GM23338 (cell line): ENCODE measurements around the gene CACNA2D3. TPM values are rescaled to one million over a fixed set of nuclear protein-coding genes. Genes with fewer than 3 reads are reported as not detected.

Source experiments
- ATAC-seq: fragments of 200-7000 bp; cut with Tn5 transposase; 3 replicates; pipeline ENCODE4 v1.9.1; 2020
- DNase-seq: peaks from one replicate; pipeline ENCODE4 v3.0.0-alpha.2; 2015; ENCODE audit warnings: low spot score
- H2AFZ ChIP-seq: fragments of 200-600 bp; sonication (generic); 2 replicates; pipeline ENCODE4 v1.8.0; 2016; ENCODE audit warnings: antibody characterized with exemption, mild to moderate bottlenecking, moderate library complexity
- H3F3A ChIP-seq: fragments of 200-600 bp; sonication (generic); replicated peaks from 2 replicates; pipeline ENCODE4 v1.8.0; 2017; ENCODE audit warnings: antibody characterized with exemption, mixed run types, low read depth
- H3K27ac ChIP-seq: fragments of 200-600 bp; sonication (generic); 2 replicates; pipeline ENCODE4 v1.6.1; 2016; ENCODE audit warnings: low read depth
- H3K27me3 ChIP-seq: fragments of 200-600 bp; sonication (generic); 2 replicates; pipeline ENCODE4 v1.8.0; 2016; ENCODE audit warnings: mild to moderate bottlenecking, mixed run types, moderate library complexity; ENCODE audit not compliant: insufficient read depth
- H3K36me3 ChIP-seq: fragments of 200-600 bp; sonication (generic); 2 replicates; pipeline ENCODE4 v1.8.0; 2016; ENCODE audit warnings: mild to moderate bottlenecking; ENCODE audit not compliant: insufficient read depth
- H3K4me1 ChIP-seq: fragments of 200-600 bp; sonication (generic); 2 replicates; pipeline ENCODE4 v1.8.0; 2016; ENCODE audit warnings: mild to moderate bottlenecking, moderate library complexity; ENCODE audit not compliant: insufficient read depth
- H3K4me2 ChIP-seq: fragments of 200-600 bp; sonication (generic); 2 replicates; pipeline ENCODE4 v1.7.1; 2017; ENCODE audit warnings: mixed run types
- H3K4me3 ChIP-seq: fragments of 200-600 bp; sonication (generic); 2 replicates; pipeline ENCODE4 v1.6.1; 2016; ENCODE audit warnings: mixed run types
- H3K79me2 ChIP-seq: fragments of 200-600 bp; sonication (generic); replicated peaks from 2 replicates; pipeline ENCODE4 v1.8.0; 2017; ENCODE audit warnings: mild to moderate bottlenecking; ENCODE audit not compliant: insufficient read depth
- H3K9me2 ChIP-seq: fragments of 200-600 bp; sonication (generic); 2 replicates; pipeline ENCODE4 v1.8.0; 2017; ENCODE audit not compliant: insufficient read depth
- H4K20me1 ChIP-seq: fragments of 200-600 bp; sonication (generic); replicated peaks from 2 replicates; pipeline ENCODE4 v1.8.0; 2017; ENCODE audit warnings: mild to moderate bottlenecking; ENCODE audit not compliant: insufficient read depth
- H3K27ac Mint-ChIP-seq: 2 replicates; pipeline ENCODE4 v1.8.0; 2020; ENCODE audit warnings: inconsistent platforms, mild to moderate bottlenecking, moderate library complexity, mixed read lengths
- H3K27me3 Mint-ChIP-seq: 3 replicates; pipeline ENCODE4 v1.8.0; 2022; ENCODE audit warnings: low read depth, mild to moderate bottlenecking, moderate library complexity, mixed read lengths, inconsistent platforms; ENCODE audit not compliant: insufficient read depth, poor library complexity
- H3K36me3 Mint-ChIP-seq: 3 replicates; pipeline ENCODE4 v1.8.0; 2021; ENCODE audit warnings: low read depth, mild to moderate bottlenecking, inconsistent platforms, moderate library complexity, mixed read lengths
- H3K4me1 Mint-ChIP-seq: 3 replicates; pipeline ENCODE4 v1.8.0; 2020; ENCODE audit warnings: mild to moderate bottlenecking, inconsistent platforms, mixed read lengths
- H3K4me3 Mint-ChIP-seq: 3 replicates; pipeline ENCODE4 v1.8.0; 2021; ENCODE audit warnings: moderate library complexity, mild to moderate bottlenecking, inconsistent platforms, mixed read lengths
- H3K9me3 Mint-ChIP-seq: 3 replicates; pipeline ENCODE4 v1.8.0; 2020; ENCODE audit warnings: moderate library complexity, mild to moderate bottlenecking, inconsistent platforms, mixed read lengths
- CREB1 ChIP-seq: fragments of 250-450 bp; sonication (Bioruptor Pico); IDR thresholded peaks from 2 replicates; pipeline ENCODE4 v1.5.0; 2020; ENCODE audit warnings: low read depth, mild to moderate bottlenecking, moderate library complexity
- ETS1 ChIP-seq: IDR thresholded peaks from 2 replicates; pipeline ENCODE4 v1.6.1; 2016; ENCODE audit warnings: antibody characterized with exemption
- EZH2 ChIP-seq: fragments of 200-600 bp; sonication (generic); IDR thresholded peaks from one replicate; pipeline ENCODE4 v1.8.0; 2017; ENCODE audit warnings: antibody characterized with exemption, mild to moderate bottlenecking, low read depth; ENCODE audit not compliant: unreplicated experiment
- EZH2phosphoT487 ChIP-seq: fragments of 200-600 bp; sonication (generic); IDR thresholded peaks from one replicate; pipeline ENCODE4 v1.8.1; 2018; ENCODE audit warnings: antibody characterized with exemption; ENCODE audit not compliant: unreplicated experiment
- NANOG ChIP-seq: IDR thresholded peaks from 2 replicates; pipeline ENCODE4 v1.6.1; 2016; ENCODE audit warnings: antibody characterized with exemption, borderline replicate concordance
- POLR2AphosphoS5 ChIP-seq: IDR thresholded peaks from 2 replicates; pipeline ENCODE4 v1.6.1; 2016; ENCODE audit warnings: antibody characterized with exemption, low read depth
- REST ChIP-seq: IDR thresholded peaks from one replicate; pipeline ENCODE4 v1.6.1; 2018; ENCODE audit warnings: antibody characterized with exemption; ENCODE audit not compliant: unreplicated experiment
- STAT1 ChIP-seq: IDR thresholded peaks from one replicate; pipeline ENCODE4 v1.6.1; 2016; ENCODE audit warnings: antibody characterized with exemption; ENCODE audit not compliant: unreplicated experiment
- ZNF114 ChIP-seq: fragments of 250-450 bp; sonication (Bioruptor Pico); IDR thresholded peaks from 2 replicates; pipeline ENCODE4 v1.5.0; 2020; ENCODE audit warnings: mild to moderate bottlenecking, moderate library complexity
- ZNF331 ChIP-seq: fragments of 250-450 bp; sonication (Bioruptor Pico); IDR thresholded peaks from 2 replicates; pipeline ENCODE4 v1.5.0; 2020; ENCODE audit warnings: low read depth, mild to moderate bottlenecking, moderate library complexity
- ZNF462 ChIP-seq: fragments of 250-450 bp; sonication (Bioruptor Pico); IDR thresholded peaks from 2 replicates; pipeline ENCODE4 v1.5.0; 2020; ENCODE audit warnings: mild to moderate bottlenecking, moderate library complexity
- polyA plus RNA-seq: library from polyadenylated mRNA; unstranded; fragments of >200 nt; fragmentation: Nextera tagmentation; extraction: Ambion mirVana; gene quantifications from 2 replicates; pipeline ENCODE4 v1.2.1, GENCODE V29; 2016
- total RNA-seq: library from RNA; depleted of rRNA; stranded (reverse); fragments of >200 nt; shearing (Covaris generic); gene quantifications from 2 replicates; pipeline ENCODE4 v1.2.3, GENCODE V29; 2014

The CACNA2D3 gene
- total and polyA plus RNA-seq, 2 experiments from 2014 or later, result 2.2 to 2.3 TPM

DNA sequence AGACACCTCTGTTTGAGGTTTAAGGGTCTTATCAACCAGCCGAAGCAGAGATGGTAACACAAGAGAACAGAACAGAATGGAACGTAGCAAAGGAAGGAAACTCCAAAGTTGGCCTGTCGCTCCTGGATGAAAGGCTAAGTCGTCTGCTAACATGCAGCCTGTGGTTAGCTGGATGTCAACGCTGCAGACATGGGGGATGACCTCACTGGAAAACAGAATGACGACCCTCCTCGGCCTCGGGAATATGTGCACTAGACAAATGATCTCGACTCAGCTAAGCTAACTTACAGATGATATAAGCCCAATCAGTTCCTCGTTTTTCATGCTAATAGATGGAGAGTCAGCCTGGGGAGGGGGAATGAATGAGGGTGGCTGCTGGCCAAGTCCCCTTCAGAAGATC, 983.3 kb downstream of the CACNA2D3 start (continued):
- TF ChIP-seq STAT1, result no peak
- no peak for TF ChIP-seq REST
- TF ChIP-seq EZH2, result no peak
- TF ChIP-seq ZNF114, result no peak
- no peak for TF ChIP-seq EZH2phosphoT487
- no peak for TF ChIP-seq CREB1

DNA sequence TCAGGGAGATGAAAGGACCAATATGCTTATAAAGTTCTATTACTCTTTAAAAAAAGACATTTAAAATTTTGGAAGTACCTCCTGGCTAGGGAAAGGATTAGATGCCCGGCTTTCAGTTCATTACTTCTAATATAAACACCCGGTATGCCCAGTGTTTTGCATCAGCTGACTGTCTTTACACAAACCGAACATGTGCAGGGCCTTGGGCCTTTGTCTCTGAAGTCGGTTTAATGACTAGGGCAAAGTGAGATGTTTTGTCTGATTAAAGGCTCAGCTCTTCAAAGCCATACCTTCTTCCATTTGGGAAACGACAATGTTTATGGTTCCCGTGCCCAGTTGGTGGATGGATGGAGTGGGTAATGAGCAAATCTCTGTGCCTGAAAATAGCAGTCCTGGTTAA, 984.8 kb downstream of the CACNA2D3 start:
- Histone ChIP-seq H3K27me3 (no peaks in the 10 kb centered on the region), H3K27ac (no peak overlapping the region), H3K4me3 (no peak overlapping the region), H3K79me2 (no peaks in the 10 kb centered on the region), H3F3A (no peaks in the 10 kb centered on the region), H3K36me3 (no peaks in the 10 kb centered on the region), H3K4me1 (0 out of 2 replicates have a peak, but pooled peaks cover 6% of the 10 kb centered on the region), H3K4me2 (no peak overlapping the region), H3K9me2 (0 out of 2 replicates have a peak, but pooled peaks cover 11% of the 10 kb centered on the region), H4K20me1 (no peaks in the 10 kb centered on the region), H2AFZ (no peak overlapping the region)
- Mint-ChIP-seq H3K27ac (no peak overlapping the region), H3K4me3 (no peak overlapping the region), H3K4me1 (peaks cover 5% of the 10 kb centered on the region), H3K36me3 (no peaks in the 10 kb centered on the region), H3K9me3 (no peaks in the 10 kb centered on the region), H3K27me3 (peaks cover 2% of the 10 kb centered on the region)
- DNase-seq, result no peak
- TF ChIP-seq ZNF331 (no peak), ETS1 (no peak), NANOG (no peak), ZNF114 (no peak), EZH2phosphoT487 (no peak), REST (no peak), POLR2AphosphoS5 (no peak), ZNF462 (CRISPR knock-in tag) (no peak), CREB1 (no peak)
- no peak for ATAC-seq
